Mononuclear cell (primary cell): ENCODE results near the gene EEF1AKMT4. TPM values are rescaled to one million over a fixed set of nuclear protein-coding genes. Genes with fewer than 3 reads are reported as not detected.
"Not testable (repeated sequence)": the region's sequence is repeated elsewhere in the genome, so short reads cannot be mapped to it uniquely, and the experiment has no call there.

Source experiments
- H3K27me3 ChIP-seq: 2 replicates; pipeline ENCODE4 v1.6.0; 2011; ENCODE audit warnings: low read length, control low read depth; ENCODE audit not compliant: insufficient read depth
- H3K4me1 ChIP-seq: 2 replicates; pipeline ENCODE4 v1.5.1; 2011; ENCODE audit warnings: mild to moderate bottlenecking, low read length, control low read depth; ENCODE audit not compliant: insufficient read depth
- H3K4me3 ChIP-seq: 2 replicates; pipeline ENCODE4 v1.5.1; 2011; ENCODE audit warnings: mild to moderate bottlenecking, low read length, moderate library complexity
- H3K9me3 ChIP-seq: 2 replicates; pipeline ENCODE4 v1.5.1; 2011; ENCODE audit warnings: low read depth, mild to moderate bottlenecking, control low read depth, low read length
- total RNA-seq: library from RNA; depleted of rRNA; stranded (reverse); fragments of >200 nt; gene quantifications from one replicate; pipeline ENCODE4 v1.2.3, GENCODE V29; 2012

Gene EEF1AKMT4
- total RNA-seq, 1 donor: 0.52 TPM

GRCh38 chr3:184261854-184262763 is 12.6 kb downstream of the EEF1AKMT4 start:
- H3K9me3 ChIP-seq: no peaks in the 10 kb centered on the region
- peaks cover 46% of the 10 kb centered on the region for H3K27me3 ChIP-seq
- peaks cover 27% of the 10 kb centered on the region for H3K4me1 ChIP-seq
- no peak overlapping the region for H3K4me3 ChIP-seq

- H3K4me1 ChIP-seq: peaks cover 27% of the 10 kb centered on the region
- H3K9me3 ChIP-seq: no peaks in the 10 kb centered on the region
- peaks cover 49% of the 10 kb centered on the region for H3K27me3 ChIP-seq
- H3K4me3 ChIP-seq: no peak overlapping the region
Measured at GRCh38 chr3:184262764-184263179, 13.3 kb downstream of the EEF1AKMT4 start.

GRCh38 chr3:184267249-184267648 is 17.8 kb downstream of the EEF1AKMT4 start:
- peaks cover 33% of the 10 kb centered on the region for H3K27me3 ChIP-seq
- not testable (repeated sequence) for H3K4me3 ChIP-seq, H3K4me1 ChIP-seq

GRCh38 chr3:184272269-184272668 is 22.8 kb downstream of the EEF1AKMT4 start:
- peaks cover 35% of the 10 kb centered on the region for H3K27me3 ChIP-seq
- no peaks in the 10 kb centered on the region for H3K9me3 ChIP-seq
- H3K4me1 ChIP-seq: no peaks in the 10 kb centered on the region
- no peak overlapping the region for H3K4me3 ChIP-seq

More at GRCh38 chr3:184267249-184267648, 17.8 kb downstream of the EEF1AKMT4 start:
- not testable (repeated sequence) for H3K9me3 ChIP-seq

GRCh38 chr3:184275381-184275701 is 25.9 kb downstream of the EEF1AKMT4 start:
- peaks cover 34% of the 10 kb centered on the region for H3K27me3 ChIP-seq
- no peaks in the 10 kb centered on the region for H3K4me1 ChIP-seq
- no peaks in the 10 kb centered on the region for H3K9me3 ChIP-seq

GRCh38 chr3:184275961-184276910 is 26.8 kb downstream of the EEF1AKMT4 start, which contains the start of gene ECE2:
TSS of gene ECE2 (plus strand) at chr3:184276022. CDS start at chr3:184276154, 132 bp downstream.
- H3K9me3 ChIP-seq: no peaks in the 10 kb centered on the region
- no peak within 1 kb of the TSS for H3K4me3 ChIP-seq
- H3K4me1 ChIP-seq: no peaks in the 10 kb centered on the region
- peaks cover 34% of the 10 kb centered on the region for H3K27me3 ChIP-seq

More at GRCh38 chr3:184275381-184275701, 25.9 kb downstream of the EEF1AKMT4 start:
- H3K4me3 ChIP-seq: no peak overlapping the region

- Histone ChIP-seq H3K9me3 (no peaks in the 10 kb centered on the region), H3K4me3 (no peak overlapping the region), H3K4me1 (no peaks in the 10 kb centered on the region), H3K27me3 (peaks cover 34% of the 10 kb centered on the region)
Measured at GRCh38 chr3:184277366-184277765, 27.9 kb downstream of the EEF1AKMT4 start.

GRCh38 chr3:184282941-184283340 is 33.5 kb downstream of the EEF1AKMT4 start:
- H3K9me3 ChIP-seq: no peaks in the 10 kb centered on the region
- H3K27me3 ChIP-seq: peaks cover 3% of the 10 kb centered on the region
- H3K4me1 ChIP-seq: peaks cover 5% of the 10 kb centered on the region
- no peak overlapping the region for H3K4me3 ChIP-seq

- H3K27me3 ChIP-seq: no peaks in the 10 kb centered on the region
- no peak overlapping the region for H3K4me3 ChIP-seq
- H3K4me1 ChIP-seq: peaks cover 5% of the 10 kb centered on the region
- H3K9me3 ChIP-seq: no peaks in the 10 kb centered on the region
Measured at GRCh38 chr3:184283681-184284080, 34.2 kb downstream of the EEF1AKMT4 start.

- Histone ChIP-seq H3K9me3 (no peaks in the 10 kb centered on the region), H3K4me1 (peaks cover 5% of the 10 kb centered on the region), H3K4me3 (no peak overlapping the region), H3K27me3 (no peaks in the 10 kb centered on the region)
Measured at GRCh38 chr3:184284696-184285095, 35.2 kb downstream of the EEF1AKMT4 start.

GRCh38 chr3:184289426-184289938 is 40.0 kb downstream of the EEF1AKMT4 start:
- Histone ChIP-seq H3K4me1 (peaks cover 4% of the 10 kb centered on the region), H3K9me3 (no peaks in the 10 kb centered on the region), H3K4me3 (no peak overlapping the region), H3K27me3 (no peaks in the 10 kb centered on the region)

- Histone ChIP-seq H3K27me3 (no peaks in the 10 kb centered on the region), H3K4me3 (no peak overlapping the region), H3K9me3 (no peaks in the 10 kb centered on the region), H3K4me1 (no peaks in the 10 kb centered on the region)
Measured at GRCh38 chr3:184290331-184290730, 40.9 kb downstream of the EEF1AKMT4 start.

- no peaks in the 10 kb centered on the region for H3K4me1 ChIP-seq
- H3K9me3 ChIP-seq: no peaks in the 10 kb centered on the region
- no peaks in the 10 kb centered on the region for H3K27me3 ChIP-seq
- no peak overlapping the region for H3K4me3 ChIP-seq
Measured at GRCh38 chr3:184291044-184291737, 41.7 kb downstream of the EEF1AKMT4 start.

- Histone ChIP-seq H3K9me3 (no peaks in the 10 kb centered on the region), H3K27me3 (no peaks in the 10 kb centered on the region), H3K4me1 (no peaks in the 10 kb centered on the region), H3K4me3 (no peak overlapping the region)
Measured at GRCh38 chr3:184291738-184292445, 42.4 kb downstream of the EEF1AKMT4 start.
